HepG2 (cell line): ENCODE results near the gene CCNQ. TPM values are rescaled to one million over a fixed set of nuclear protein-coding genes. Genes with fewer than 3 reads are reported as not detected.

ENCODE experiments used
- ATAC-seq: fragments of 200-7000 bp; cut with Tn5 transposase; 3 replicates; pipeline ENCODE4 v1.9.1; 2020; ENCODE audit warnings: mild to moderate bottlenecking, moderate library complexity
- BruUV-seq: library from RNA; stranded (reverse); fragments of 400-500 nt; replicated peaks from 2 replicates; lab custom pipeline; 2021; lab: Mats Ljungman, UMichigan
- CTCF ChIA-PET: fragments of 300-600 bp; formaldehyde crosslinking; extraction: SDS; loops from one replicate; lab custom pipeline; 2021; ENCODE audit warnings: low total read pairs, inconsistent platforms, low intra/inter-chr PET ratio; lab: Yijun Ruan, JAX
- POLR2A ChIA-PET: fragments of 350-600 bp; sonication (Branson Sonifier 250); formaldehyde crosslinking; loops from one replicate; lab custom pipeline; 2020; ENCODE audit warnings: antibody characterized with exemption, inconsistent platforms; lab: Yijun Ruan, JAX
- DNase-seq: peaks from one replicate; pipeline ENCODE4 v3.0.0-alpha.2; 2015; ENCODE audit warnings: low spot score
- FAIRE-seq: peaks from 3 replicates; lab custom pipeline; 2011; peaks lifted over from hg19 to GRCh38; lab: Jason Lieb, UNC
- H2AFZ ChIP-seq: one replicate; pipeline ENCODE4 v1.6.1; 2011; ENCODE audit warnings: low read length, inconsistent platforms
- H3K27ac ChIP-seq: fragments of 300-600 bp; 3 replicates; pipeline ENCODE4 v1.8.0; 2011; ENCODE audit warnings: mixed run types, mild to moderate bottlenecking, mixed read lengths, low read length, inconsistent platforms; ENCODE audit not compliant: insufficient read depth; ENCODE audit errors: extremely low read length
- H3K27me3 ChIP-seq, 2 experiments: fragments of 200-600 bp in 1 of 2; 2 replicates in 1 of 2; 3 replicates in 1 of 2; pipeline versions ENCODE4 v1.6.0 to v1.8.0; 2011; ENCODE audit warnings: low read length in 2 of 2, mild to moderate bottlenecking in 2 of 2, moderate library complexity in 2 of 2, inconsistent platforms in 1 of 2; ENCODE audit not compliant: insufficient read depth in 2 of 2, control insufficient read depth in 1 of 2
- H3K36me3 ChIP-seq, 2 experiments: fragments of 200-600 bp in 1 of 2; replicated peaks in 1 of 2; 2 replicates in 1 of 2; 3 replicates in 1 of 2; pipeline versions ENCODE4 v1.5.1 to v1.8.0; 2011; ENCODE audit warnings: low read length in 2 of 2, inconsistent platforms in 1 of 2; ENCODE audit not compliant: insufficient read depth in 2 of 2, control insufficient read depth in 1 of 2
- H3K4me1 ChIP-seq: 2 replicates; pipeline ENCODE4 v1.5.1; 2012; ENCODE audit warnings: low read length, inconsistent platforms; ENCODE audit not compliant: insufficient read depth
- H3K4me2 ChIP-seq: 2 replicates; pipeline ENCODE4 v1.6.0; 2011; ENCODE audit warnings: low read depth, low read length, inconsistent platforms
- H3K4me3 ChIP-seq, 3 experiments: fragments of 200-600 bp in 1 of 3; sonication (generic), shearing (Covaris generic) in 1 of 3; replicated peaks in 1 of 3; 2 replicates each; pipeline ENCODE4 v1.5.1; 2011 to 2016; ENCODE audit warnings: low read length in 3 of 3, inconsistent platforms in 2 of 3, low read depth in 2 of 3, mild to moderate bottlenecking in 2 of 3, control low read depth in 1 of 3, mixed read lengths in 1 of 3; ENCODE audit not compliant: insufficient read depth in 1 of 3
- H3K79me2 ChIP-seq: one replicate; pipeline ENCODE4 v1.6.1; 2011; ENCODE audit warnings: low read length, inconsistent platforms; ENCODE audit not compliant: insufficient read depth
- H3K9ac ChIP-seq: 2 replicates; pipeline ENCODE4 v1.6.0; 2011; ENCODE audit warnings: mild to moderate bottlenecking, low read depth, low read length, inconsistent platforms; ENCODE audit not compliant: insufficient read depth
- H3K9me3 ChIP-seq: 2 replicates; pipeline ENCODE4 v1.5.1; 2012; ENCODE audit warnings: mild to moderate bottlenecking, low read length
- H4K20me1 ChIP-seq: 2 replicates; pipeline ENCODE4 v1.6.0; 2011; ENCODE audit warnings: inconsistent platforms, mild to moderate bottlenecking, low read length, moderate library complexity; ENCODE audit not compliant: insufficient read depth
- BORCS8-MEF2B ChIP-seq: sonication (generic); formaldehyde crosslinking; IDR thresholded peaks from 2 replicates; pipeline ENCODE4 v1.8.0; 2022; ENCODE audit warnings: mild to moderate bottlenecking, missing genetic modification reagents
- CCAR2 ChIP-seq: fragments of 200-400 bp; formaldehyde crosslinking; optimal IDR thresholded peaks from 2 replicates; pipeline ENCODE3; 2018; ENCODE audit warnings: low read depth, mild to moderate bottlenecking, low read length, moderate library complexity
- HOXA3 ChIP-seq: sonication (generic); formaldehyde crosslinking; IDR thresholded peaks from 2 replicates; pipeline ENCODE4 v1.5.0; 2020; ENCODE audit warnings: missing genetic modification reagents
- NCOA1 ChIP-seq: sonication (generic); formaldehyde crosslinking; IDR thresholded peaks from 2 replicates; pipeline ENCODE4 v1.9.0; 2021; ENCODE audit warnings: missing genetic modification reagents
- SALL2 ChIP-seq: sonication (generic); formaldehyde crosslinking; IDR thresholded peaks from 2 replicates; pipeline ENCODE4 v1.8.1; 2023; ENCODE audit warnings: mild to moderate bottlenecking, missing genetic modification reagents, inconsistent platforms
- SMYD3 ChIP-seq: sonication (generic); formaldehyde crosslinking; IDR thresholded peaks from 2 replicates; pipeline ENCODE4 v1.8.1; 2023; ENCODE audit warnings: mild to moderate bottlenecking, missing genetic modification reagents
- YEATS4 ChIP-seq: sonication (generic); formaldehyde crosslinking; IDR thresholded peaks from 2 replicates; pipeline ENCODE4 v1.4.0; 2020; ENCODE audit warnings: missing genetic modification reagents, borderline replicate concordance
- ZNF781 ChIP-seq: sonication (generic); formaldehyde crosslinking; IDR thresholded peaks from 2 replicates; pipeline ENCODE4 v1.5.1; 2020; ENCODE audit warnings: borderline replicate concordance, mild to moderate bottlenecking, missing genetic modification reagents; ENCODE audit errors: not compliant biosample characterization
- WGBS: methylation state at CpG from one replicate; pipeline ENCODE4 v1.1.6; 2017; ENCODE audit warnings: low lambda C conversion rate; 5-methylcytosine and 5-hydroxymethylcytosine counted together
- in situ Hi-C: cut with HindIII; loops from 2 replicates; pipeline ENCODE4 v1.10.0; 2017; ENCODE audit warnings: low pct_unique_long_range_greater_than_20kb; ENCODE audit not compliant: extremely low pct_ligation_motif_present
- intact Hi-C: fragments of 100-400 bp; cut with micrococcal nuclease; formaldehyde crosslinking; loops from one replicate; pipeline ENCODE4 v1.10.0; 2022; ENCODE audit not compliant: unreplicated experiment
- polyA plus RNA-seq, 8 experiments: library from polyadenylated mRNA; depleted of rRNA in 3 of 8; stranded (reverse) in 7 of 8; unstranded in 1 of 8; fragments of >200 nt; fragmentation: Illumina TruSeq in 4 of 8; extraction: Trizol in 4 of 8; gene quantifications; 2 replicates each; pipeline versions ENCODE4 v1.2.1 to v1.2.3, GENCODE V29; 2011 to 2016; ENCODE audit warnings: low read depth in 4 of 8, missing spikeins in 1 of 8, mixed read lengths in 1 of 8; ENCODE audit not compliant: insufficient read depth in 1 of 8
- total RNA-seq, 5 experiments: library from RNA; depleted of rRNA; stranded (reverse); fragments of >200 nt; fragmentation: Illumina TruSeq; extraction: Trizol; gene quantifications; 2 replicates each; pipeline ENCODE4 v1.2.3, GENCODE V29; 2016; ENCODE audit warnings: low read depth in 1 of 5
- TF ChIP-seq, protein P1 (sequence below): sonication (generic); formaldehyde crosslinking; IDR thresholded peaks from 2 replicates; pipeline ENCODE4 v1.5.1; 2020; ENCODE audit warnings: missing genetic modification reagents, mild to moderate bottlenecking, borderline replicate concordance

Gene CCNQ
- total and polyA plus RNA-seq, 2 of the 13 experiments (the other 11 are each of a cell fraction or from before 2014, with no cell fraction given), result 15.0 to 25.5 TPM

DNA sequence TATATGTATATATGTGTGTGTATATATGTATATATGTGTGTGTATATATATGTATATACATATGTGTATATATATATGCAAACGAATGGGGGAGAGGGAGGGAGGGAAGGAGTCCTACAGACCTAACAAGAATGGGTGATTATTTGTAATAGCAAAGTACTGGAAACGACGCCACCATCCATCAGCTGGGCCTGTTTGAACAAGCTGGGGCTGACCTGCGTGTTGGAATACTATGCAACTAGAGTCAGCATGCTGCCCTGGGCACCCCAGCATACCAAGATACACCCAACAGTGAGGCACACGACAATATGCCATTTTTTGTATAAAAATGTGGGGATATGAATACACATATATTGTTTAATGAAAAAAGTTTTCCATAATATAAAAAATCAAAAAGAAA is 21.6 kb upstream of the CCNQ start:
- no peaks in the 10 kb centered on the region for H3K9me3 ChIP-seq
- H3K4me3 ChIP-seq, result no peak overlapping the region
- peaks cover 20% of the 10 kb centered on the region for H3K79me2 ChIP-seq
- ATAC-seq (no peak), FAIRE-seq (no peak), DNase-seq (no peak)
- H2AFZ ChIP-seq, result no peak overlapping the region
- H4K20me1 ChIP-seq, result no peaks in the 10 kb centered on the region
- H3K27me3 ChIP-seq, result no peaks in the 10 kb centered on the region
- CTCF ChIA-PET, result no interaction called here
- POLR2A ChIA-PET, result no interaction called here
- 92% methylated on average over 5 of the region's 5 CpGs for WGBS
- H3K27ac ChIP-seq, result peak overlapping the region; percentile 22
- in situ Hi-C loops (no loop called here), intact Hi-C loops (no loop called here)
- peaks cover 48% of the 10 kb centered on the region for H3K4me1 ChIP-seq
- H3K36me3 ChIP-seq, result no peaks in the 10 kb centered on the region
- H3K9ac ChIP-seq, result no peak overlapping the region
- BruUV-seq, result no TSS peak
- no peak overlapping the region for H3K4me2 ChIP-seq
- TF ChIP-seq, protein P1, sequence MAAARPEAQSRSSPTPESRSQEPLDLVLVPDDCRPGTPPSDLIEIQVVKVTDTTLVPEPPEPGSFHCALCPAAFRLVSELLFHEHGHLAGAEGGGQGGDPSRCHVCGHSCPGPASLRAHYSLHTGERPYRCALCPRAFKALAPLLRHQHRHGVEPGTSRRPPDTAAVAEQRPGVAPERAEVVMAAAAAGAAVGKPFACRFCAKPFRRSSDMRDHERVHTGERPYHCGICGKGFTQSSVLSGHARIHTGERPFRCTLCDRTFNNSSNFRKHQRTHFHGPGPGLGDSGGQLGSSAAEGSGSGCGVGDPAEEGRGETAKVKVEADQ (CRISPR knock-in tag), result no peak
- TF ChIP-seq HOXA3 (CRISPR knock-in tag) (no peak), YEATS4 (CRISPR knock-in tag) (no peak), CCAR2 (no peak), NCOA1 (CRISPR knock-in tag) (no peak), ZNF781 (CRISPR knock-in tag) (no peak), BORCS8-MEF2B (CRISPR knock-in tag) (no peak)

DNA sequence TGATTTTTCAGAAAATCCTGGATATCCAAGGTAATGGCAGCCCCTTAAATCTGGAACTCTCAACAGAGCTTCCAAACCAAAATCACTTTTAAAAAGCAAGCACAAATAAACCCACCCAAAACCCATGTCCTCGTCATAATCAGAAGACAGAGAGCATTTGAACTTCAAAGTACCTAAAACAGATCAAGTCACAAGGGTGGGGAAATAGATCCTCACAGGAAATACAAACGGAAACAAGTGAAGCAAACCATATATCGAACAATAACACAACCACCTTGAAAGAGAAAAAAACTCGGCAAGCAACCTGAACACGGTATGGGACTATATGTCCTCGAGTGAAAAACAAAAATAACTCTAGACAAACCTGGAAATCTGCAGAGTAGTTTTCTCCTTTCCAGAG is 15.9 kb upstream of the CCNQ start:
- intact Hi-C loops, result no loop called here
- no TSS peak for BruUV-seq
- DNase-seq (no peak), FAIRE-seq (no peak), ATAC-seq (no peak)
- ChIA-PET CTCF (no interaction called here), POLR2A (interaction anchor here (6.2 to 9.1 kb wide), 2 partner anchors 11 to 34 kb away, joined by 96 to 144 read pairs; partner anchors contain the start of gene DUSP9)
- WGBS, result 95% methylated on average over 6 of the region's 6 CpGs
- in situ Hi-C loops, result loop anchor here (5.0 kb wide), 1 partner anchor 32 kb away; the partner anchor contains the start of gene DUSP9
- Histone ChIP-seq H3K4me3 (no peak overlapping the region), H3K36me3 (no peaks in the 10 kb centered on the region), H3K9ac (no peak overlapping the region), H3K9me3 (no peaks in the 10 kb centered on the region), H3K27ac (no peak overlapping the region), H2AFZ (no peak overlapping the region), H4K20me1 (no peaks in the 10 kb centered on the region), H3K4me2 (no peak overlapping the region), H3K79me2 (no peaks in the 10 kb centered on the region), H3K27me3 (no peaks in the 10 kb centered on the region), H3K4me1 (peaks cover 18% of the 10 kb centered on the region)
- no peak for TF ChIP-seq SMYD3 (CRISPR knock-in tag)
- TF ChIP-seq SALL2, result no peak
